KMS-11 (cell line): ENCODE measurements around the gene LCN9.
"Not testable (repeated sequence)": the region's sequence is repeated elsewhere in the genome, so short reads cannot be mapped to it uniquely, and the experiment has no call there.

ENCODE experiments used
- H2AFZ ChIP-seq: fragments of 200-600 bp; sonication (generic); 2 replicates; pipeline ENCODE4 v1.6.1; 2016; ENCODE audit warnings: antibody characterized with exemption, mixed run types, low read depth
- H3K27ac ChIP-seq: fragments of 200-600 bp; sonication (generic); 2 replicates; pipeline ENCODE4 v1.6.1; 2016; ENCODE audit warnings: mild to moderate bottlenecking, mixed run types
- H3K27me3 ChIP-seq: fragments of 200-600 bp; sonication (generic); 2 replicates; pipeline ENCODE4 v1.6.1; 2017; ENCODE audit warnings: mild to moderate bottlenecking, low read depth, mixed run types, moderate library complexity; ENCODE audit not compliant: insufficient read depth
- H3K36me3 ChIP-seq: fragments of 200-600 bp; sonication (generic); 2 replicates; pipeline ENCODE4 v1.6.1; 2017; ENCODE audit warnings: mild to moderate bottlenecking, mixed run types; ENCODE audit not compliant: insufficient read depth
- H3K4me1 ChIP-seq: fragments of 200-600 bp; sonication (generic); 2 replicates; pipeline ENCODE4 v1.6.1; 2016; ENCODE audit warnings: mild to moderate bottlenecking, low read depth, mixed run types; ENCODE audit not compliant: poor library complexity, severe bottlenecking
- H3K4me2 ChIP-seq: fragments of 200-600 bp; sonication (generic); 2 replicates; pipeline ENCODE4 v1.7.0; 2016; ENCODE audit warnings: mild to moderate bottlenecking, mixed run types
- H3K4me3 ChIP-seq: fragments of 200-600 bp; sonication (generic); IDR thresholded peaks from 2 replicates; pipeline ENCODE4 v1.6.1; 2017; ENCODE audit warnings: low read depth, low read length, mixed read lengths; ENCODE audit not compliant: insufficient read depth
- H3K79me2 ChIP-seq: fragments of 200-600 bp; sonication (generic); 2 replicates; pipeline ENCODE4 v1.6.1; 2016; ENCODE audit warnings: low read depth, mixed run types; ENCODE audit not compliant: insufficient read depth
- H3K9ac ChIP-seq: fragments of 200-600 bp; sonication (generic); 2 replicates; pipeline ENCODE4 v1.6.1; 2016; ENCODE audit warnings: mild to moderate bottlenecking, mixed run types
- H4K20me1 ChIP-seq: fragments of 200-600 bp; sonication (generic); 2 replicates; pipeline ENCODE4 v1.6.1; 2016; ENCODE audit warnings: mild to moderate bottlenecking, mixed run types; ENCODE audit not compliant: insufficient read depth
- CTCF ChIP-seq: fragments of 200-600 bp; sonication (generic); conservative IDR thresholded peaks from 2 replicates; pipeline ENCODE4 v1.6.1; 2017; ENCODE audit warnings: low read depth, mild to moderate bottlenecking, antibody characterized with exemption, low read length, moderate library complexity, mixed read lengths

LCN9 gene

GRCh38 chr9:135666534-135667462 lies 3.7 kb downstream of the LCN9 start:
- Histone ChIP-seq H3K4me3 (no peak overlapping the region), H3K27me3 (peaks cover 46% of the 10 kb centered on the region), H3K27ac (no peak overlapping the region), H3K9ac (no peak overlapping the region), H2AFZ (no peak overlapping the region), H3K4me1 (no peaks in the 10 kb centered on the region), H3K79me2 (no peaks in the 10 kb centered on the region), H4K20me1 (no peaks in the 10 kb centered on the region), H3K4me2 (no peak overlapping the region), H3K36me3 (no peaks in the 10 kb centered on the region)
- no peak for TF ChIP-seq CTCF

GRCh38 chr9:135667463-135668001 lies 4.4 kb downstream of the LCN9 start:
- H3K36me3 ChIP-seq, result no peaks in the 10 kb centered on the region
- no peaks in the 10 kb centered on the region for H3K4me1 ChIP-seq
- no peak overlapping the region for H2AFZ ChIP-seq
- no peak for TF ChIP-seq CTCF
- no peak overlapping the region for H3K4me2 ChIP-seq
- H3K4me3 ChIP-seq, result no peak overlapping the region
- H3K79me2 ChIP-seq, result no peaks in the 10 kb centered on the region
- no peak overlapping the region for H3K9ac ChIP-seq
- no peaks in the 10 kb centered on the region for H4K20me1 ChIP-seq
- no peak overlapping the region for H3K27ac ChIP-seq
- H3K27me3 ChIP-seq, result peaks cover 45% of the 10 kb centered on the region

GRCh38 chr9:135669018-135669417 lies 5.9 kb downstream of the LCN9 start:
- not testable (repeated sequence) for H4K20me1 ChIP-seq, H3K4me3 ChIP-seq, H3K9ac ChIP-seq, H2AFZ ChIP-seq, H3K4me1 ChIP-seq, H3K36me3 ChIP-seq, H3K27ac ChIP-seq, H3K4me2 ChIP-seq, H3K79me2 ChIP-seq
- peaks cover 48% of the 10 kb centered on the region for H3K27me3 ChIP-seq

- Histone ChIP-seq H3K27me3 (peaks cover 49% of the 10 kb centered on the region), H3K36me3 (no peaks in the 10 kb centered on the region)
- no peak for TF ChIP-seq CTCF
These were observed 6.6 kb downstream of the LCN9 start for GRCh38 chr9:135669616-135670285.

More at GRCh38 chr9:135669616-135670285, 6.6 kb downstream of the LCN9 start:
- Histone ChIP-seq H3K9ac (no peak overlapping the region), H2AFZ (no peak overlapping the region), H3K27ac (no peak overlapping the region), H3K79me2 (no peaks in the 10 kb centered on the region), H3K4me2 (no peak overlapping the region), H3K4me1 (no peaks in the 10 kb centered on the region), H4K20me1 (no peaks in the 10 kb centered on the region), H3K4me3 (no peak overlapping the region)
